AG09309 (cell line): Measurements from ENCODE around the gene TYW5.
A peak's percentile ranks its signal among the peaks of the same experiment; 100 is the strongest.

Source experiments
- DNase-seq: peaks from one replicate; pipeline ENCODE4 v3.0.0-alpha.2; 2010; ENCODE audit warnings: low read depth
- H3K4me3 ChIP-seq: 2 replicates; pipeline ENCODE4 v1.5.1; 2011; ENCODE audit warnings: mild to moderate bottlenecking, low read depth, low read length, moderate library complexity; ENCODE audit not compliant: control insufficient read depth
- TF ChIP-seq, protein P1 (sequence below): IDR thresholded peaks from 2 replicates; pipeline ENCODE4 v1.5.1; 2011; ENCODE audit warnings: mild to moderate bottlenecking, low read depth, low read length, inconsistent platforms; ENCODE audit not compliant: insufficient read depth, control insufficient read depth; ENCODE audit errors: missing control alignments

Gene TYW5

DNA sequence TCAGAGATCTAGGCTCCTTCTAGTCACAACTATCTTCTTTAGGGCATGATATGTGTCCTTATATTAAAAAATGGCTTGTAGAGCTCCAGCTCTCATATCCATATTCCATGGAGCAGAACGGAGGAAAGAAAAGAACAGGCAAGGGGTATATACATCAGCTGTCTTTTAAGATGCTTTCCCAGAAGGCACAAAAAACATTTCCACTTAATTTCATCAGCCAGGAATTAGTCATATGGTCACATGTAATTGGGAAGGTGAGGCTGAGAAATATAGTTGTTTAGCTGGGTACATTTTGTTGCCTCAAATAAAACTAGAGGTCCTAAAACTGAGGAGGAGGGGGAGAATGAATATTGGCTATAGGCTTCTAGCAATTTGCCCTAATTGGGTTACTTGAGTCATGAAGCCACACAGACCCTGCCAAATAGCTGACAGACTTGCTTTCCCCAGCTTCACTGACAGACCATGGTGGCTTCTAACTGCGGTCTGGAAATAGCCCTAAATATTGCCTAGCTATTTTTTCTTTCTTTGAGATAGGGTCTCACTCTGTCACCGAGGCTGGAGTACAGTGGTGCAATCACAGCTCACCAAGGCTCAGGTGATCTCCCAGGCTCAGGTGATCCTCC is 20.1 kb upstream of the TYW5 start:
- H3K4me3 ChIP-seq: no peak overlapping the region
- peak; percentile 69 for DNase-seq
- TF ChIP-seq, protein P1, sequence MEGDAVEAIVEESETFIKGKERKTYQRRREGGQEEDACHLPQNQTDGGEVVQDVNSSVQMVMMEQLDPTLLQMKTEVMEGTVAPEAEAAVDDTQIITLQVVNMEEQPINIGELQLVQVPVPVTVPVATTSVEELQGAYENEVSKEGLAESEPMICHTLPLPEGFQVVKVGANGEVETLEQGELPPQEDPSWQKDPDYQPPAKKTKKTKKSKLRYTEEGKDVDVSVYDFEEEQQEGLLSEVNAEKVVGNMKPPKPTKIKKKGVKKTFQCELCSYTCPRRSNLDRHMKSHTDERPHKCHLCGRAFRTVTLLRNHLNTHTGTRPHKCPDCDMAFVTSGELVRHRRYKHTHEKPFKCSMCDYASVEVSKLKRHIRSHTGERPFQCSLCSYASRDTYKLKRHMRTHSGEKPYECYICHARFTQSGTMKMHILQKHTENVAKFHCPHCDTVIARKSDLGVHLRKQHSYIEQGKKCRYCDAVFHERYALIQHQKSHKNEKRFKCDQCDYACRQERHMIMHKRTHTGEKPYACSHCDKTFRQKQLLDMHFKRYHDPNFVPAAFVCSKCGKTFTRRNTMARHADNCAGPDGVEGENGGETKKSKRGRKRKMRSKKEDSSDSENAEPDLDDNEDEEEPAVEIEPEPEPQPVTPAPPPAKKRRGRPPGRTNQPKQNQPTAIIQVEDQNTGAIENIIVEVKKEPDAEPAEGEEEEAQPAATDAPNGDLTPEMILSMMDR: no peak

DNA sequence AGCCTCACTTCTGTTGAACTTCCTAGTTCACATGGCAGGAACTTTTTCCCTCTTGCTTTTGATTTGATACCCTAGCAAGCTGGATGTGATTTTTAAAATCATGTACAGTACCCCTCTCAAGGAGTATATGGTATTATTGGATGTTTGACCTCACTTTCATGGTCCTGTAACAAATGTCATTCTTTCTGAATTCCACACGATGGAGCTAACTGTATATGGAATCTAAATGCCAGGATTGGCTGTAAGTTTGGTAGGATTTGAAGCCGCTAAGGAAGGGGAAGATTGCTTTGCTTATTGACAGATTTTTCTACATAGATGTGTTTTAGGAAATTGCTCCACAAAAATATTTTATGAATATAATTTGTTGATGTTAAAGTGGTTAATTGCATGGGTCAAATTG is 18.4 kb upstream of the TYW5 start:
- TF ChIP-seq, protein P1: peak; percentile 54
- DNase-seq: no peak
- no peak overlapping the region for H3K4me3 ChIP-seq

DNA sequence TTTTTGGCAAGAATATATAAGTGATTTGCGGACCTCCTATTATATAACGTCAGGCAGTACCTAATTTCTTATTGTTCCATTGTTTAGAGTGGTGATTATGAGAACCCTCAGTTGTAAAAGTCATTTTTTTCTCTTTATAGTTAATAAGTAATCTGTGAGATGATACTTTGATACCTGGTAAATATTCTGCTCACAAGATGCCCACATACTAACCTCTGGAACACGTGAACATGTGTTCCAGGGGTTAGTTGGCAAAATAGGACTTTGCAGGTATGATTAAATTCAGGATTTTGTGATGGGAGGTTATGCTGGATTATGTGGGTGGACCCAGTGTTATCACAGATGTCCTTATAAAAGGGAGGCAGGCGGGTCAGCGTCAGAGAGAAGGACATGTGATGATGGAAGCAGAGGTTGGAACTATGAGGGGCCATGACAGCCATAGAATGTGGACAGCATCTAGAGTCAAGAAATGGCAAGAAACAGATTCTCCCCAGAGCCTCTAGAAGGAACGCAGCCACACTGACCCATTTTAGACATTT is 16.9 kb upstream of the TYW5 start:
- TF ChIP-seq, protein P1: no peak
- no peak for DNase-seq
- no peak overlapping the region for H3K4me3 ChIP-seq

DNA sequence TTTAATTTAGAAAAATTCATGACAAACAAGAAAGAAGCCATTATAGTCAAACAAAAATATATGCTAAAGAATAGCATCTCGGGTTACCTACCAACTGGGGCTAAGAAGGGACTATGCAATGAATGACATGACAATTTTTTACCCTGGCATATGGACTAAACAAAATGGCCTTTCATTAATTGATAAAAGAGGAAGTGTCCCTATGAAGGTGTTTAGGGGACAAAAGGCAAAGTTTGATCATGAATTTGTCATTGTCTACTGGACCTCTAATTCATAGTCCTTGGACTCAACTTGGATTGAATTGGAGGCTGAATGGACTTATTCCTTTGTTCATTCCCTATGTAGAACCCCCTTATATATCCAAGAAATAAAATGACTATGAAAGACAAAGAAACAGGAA is 12.8 kb upstream of the TYW5 start:
- no peak for DNase-seq
- TF ChIP-seq, protein P1: no peak
- no peak overlapping the region for H3K4me3 ChIP-seq

DNA sequence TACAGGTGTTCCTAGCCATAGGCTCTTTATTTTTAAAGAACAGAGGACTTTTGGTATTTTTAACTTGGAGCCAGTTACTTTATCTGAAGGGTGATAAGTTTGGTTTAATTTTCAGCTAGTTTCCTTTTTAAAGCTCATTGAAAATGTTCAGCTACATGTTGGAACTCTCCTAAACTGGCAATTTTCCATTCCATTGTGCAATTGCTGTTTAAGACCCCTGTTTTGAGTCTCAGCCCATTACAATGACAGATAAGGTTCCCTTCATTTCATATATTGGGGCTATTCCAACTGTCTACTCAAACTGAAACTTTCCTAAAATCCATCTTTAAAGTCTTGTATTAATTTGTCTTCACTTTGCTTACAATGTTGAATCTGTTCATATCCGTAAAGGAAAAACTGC is 11.7 kb upstream of the TYW5 start:
- TF ChIP-seq, protein P1: no peak
- no peak for DNase-seq
- H3K4me3 ChIP-seq: no peak overlapping the region

DNA sequence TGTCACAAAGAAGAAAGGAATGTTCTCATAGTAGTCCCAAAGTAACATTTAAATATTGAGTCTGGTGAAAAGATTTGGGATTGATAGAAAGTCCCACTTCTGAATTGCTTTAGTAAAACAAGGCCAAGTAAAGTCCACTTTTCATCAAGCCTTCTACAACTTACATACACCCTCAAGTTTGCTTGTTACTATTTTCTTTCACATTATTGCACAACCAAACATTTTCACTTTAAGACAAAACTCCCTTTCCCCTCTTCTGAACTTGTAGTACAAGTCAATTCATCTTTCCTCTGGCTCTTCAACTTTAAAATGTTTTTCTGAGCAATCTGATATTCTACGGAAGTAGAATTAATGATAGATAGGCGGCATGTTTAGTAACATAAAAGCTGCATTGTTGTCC is 11.1 kb upstream of the TYW5 start:
- DNase-seq: no peak
- TF ChIP-seq, protein P1: no peak
- H3K4me3 ChIP-seq: no peak overlapping the region
